HEK293 (cell line): ENCODE measurements around the gene UNC13A.

Experiments used
- CTCF ChIA-PET: fragments of 350-600 bp; formaldehyde crosslinking; extraction: SDS; loops from one replicate; lab custom pipeline; 2021; ENCODE audit warnings: antibody characterized with exemption; lab: Yijun Ruan, JAX
- POLR2A ChIA-PET: fragments of 300-600 bp; formaldehyde crosslinking; extraction: SDS; loops from one replicate; lab custom pipeline; 2020; ENCODE audit warnings: antibody characterized with exemption, inconsistent platforms; lab: Yijun Ruan, JAX
- H3K27ac ChIP-seq: fragments of 200-500 bp; sonication (Bioruptor generic); 2 replicates; pipeline ENCODE4 v1.5.1; 2014; ENCODE audit warnings: low read depth, low read length, control low read depth, inconsistent platforms; ENCODE audit errors: extremely low read depth
- H3K36me3 ChIP-seq, 2 experiments: fragments of 200-500 bp in 1 of 2; sonication (Bioruptor generic) in 1 of 2; 1 replicate in 1 of 2; 2 replicates in 1 of 2; pipeline ENCODE4 v1.5.1; 2014 to 2017; ENCODE audit warnings: inconsistent platforms in 2 of 2, low read length in 2 of 2; ENCODE audit not compliant: control insufficient read depth in 2 of 2, insufficient read depth in 1 of 2
- H3K4me1 ChIP-seq: fragments of 200-500 bp; sonication (Bioruptor generic); 2 replicates; pipeline ENCODE4 v1.5.1; 2014; ENCODE audit warnings: mild to moderate bottlenecking, low read length, inconsistent platforms; ENCODE audit not compliant: control insufficient read depth, insufficient read depth
- H3K4me3 ChIP-seq: 2 replicates; pipeline ENCODE4 v1.5.1; 2011; ENCODE audit warnings: low read depth, mild to moderate bottlenecking, control low read depth, low read length, moderate library complexity
- H3K9me3 ChIP-seq: fragments of 200-500 bp; sonication (Bioruptor generic); 2 replicates; pipeline ENCODE4 v1.5.1; 2014; ENCODE audit warnings: low read depth, low read length, inconsistent platforms; ENCODE audit not compliant: control insufficient read depth, insufficient read depth
- HOXD13 ChIP-seq: sonication (generic); formaldehyde crosslinking; IDR thresholded peaks from 2 replicates; pipeline ENCODE4 v1.8.0; 2022; ENCODE audit warnings: missing genetic modification reagents, borderline replicate concordance
- PRDM4 ChIP-seq: fragments of 450-650 bp; formaldehyde crosslinking; IDR thresholded peaks from 2 replicates; pipeline ENCODE4 v1.5.1; 2017; ENCODE audit warnings: missing biosample characterization, missing genetic modification characterization
- REST ChIP-seq: fragments of 450-650 bp; formaldehyde crosslinking; IDR thresholded peaks from 2 replicates; pipeline ENCODE4 v1.5.1; 2016; ENCODE audit warnings: missing biosample characterization, missing genetic modification characterization
- TCF7L2 ChIP-seq: IDR thresholded peaks from 2 replicates; pipeline ENCODE4 v1.6.1; 2011; ENCODE audit warnings: low read depth, mild to moderate bottlenecking, inconsistent platforms, low read length, moderate library complexity, borderline replicate concordance
- WT1 ChIP-seq: fragments of 450-650 bp; formaldehyde crosslinking; IDR thresholded peaks from 2 replicates; pipeline ENCODE4 v1.5.1; 2016; ENCODE audit warnings: missing biosample characterization, missing genetic modification characterization
- ZBTB17 ChIP-seq: fragments of 450-650 bp; formaldehyde crosslinking; IDR thresholded peaks from 2 replicates; pipeline ENCODE4 v1.5.1; 2016; ENCODE audit warnings: missing biosample characterization, missing genetic modification characterization
- ZBTB26 ChIP-seq: fragments of 450-650 bp; formaldehyde crosslinking; optimal IDR thresholded peaks from 2 replicates; pipeline ENCODE3; 2016; ENCODE audit warnings: missing biosample characterization, mild to moderate bottlenecking, missing genetic modification characterization
- ZBTB44 ChIP-seq: fragments of 450-650 bp; IDR thresholded peaks from 2 replicates; pipeline ENCODE4 v1.5.1; 2018; ENCODE audit warnings: missing biosample characterization, mild to moderate bottlenecking, missing genetic modification characterization
- ZBTB49 ChIP-seq: fragments of 450-650 bp; formaldehyde crosslinking; IDR thresholded peaks from 2 replicates; pipeline ENCODE4 v1.5.1; 2016; ENCODE audit warnings: missing biosample characterization, missing genetic modification characterization, low read depth
- ZNF10 ChIP-seq: fragments of 450-650 bp; formaldehyde crosslinking; IDR thresholded peaks from 2 replicates; pipeline ENCODE4 v1.5.1; 2017; ENCODE audit warnings: missing biosample characterization, missing genetic modification characterization
- ZNF146 ChIP-seq: fragments of 450-650 bp; formaldehyde crosslinking; IDR thresholded peaks from 2 replicates; pipeline ENCODE4 v1.5.1; 2016; ENCODE audit warnings: missing biosample characterization, missing genetic modification characterization
- ZNF23 ChIP-seq: fragments of 450-650 bp; formaldehyde crosslinking; IDR thresholded peaks from 2 replicates; pipeline ENCODE4 v1.5.1; 2016; ENCODE audit warnings: missing biosample characterization, missing genetic modification characterization, borderline replicate concordance
- ZNF366 ChIP-seq: fragments of 450-650 bp; formaldehyde crosslinking; conservative IDR thresholded peaks from 2 replicates; pipeline ENCODE4 v1.5.1; 2016; ENCODE audit warnings: missing biosample characterization, missing genetic modification characterization
- ZNF449 ChIP-seq: fragments of 450-650 bp; formaldehyde crosslinking; IDR thresholded peaks from 2 replicates; pipeline ENCODE4 v1.5.1; 2017; ENCODE audit warnings: missing biosample characterization, mild to moderate bottlenecking, missing genetic modification characterization, moderate library complexity
- ZNF488 ChIP-seq: fragments of 450-650 bp; formaldehyde crosslinking; IDR thresholded peaks from 2 replicates; pipeline ENCODE4 v1.5.1; 2016; ENCODE audit warnings: missing biosample characterization, missing genetic modification characterization
- ZNF544 ChIP-seq: fragments of 450-650 bp; formaldehyde crosslinking; IDR thresholded peaks from 2 replicates; pipeline ENCODE4 v1.5.0; 2017; ENCODE audit warnings: missing biosample characterization, missing genetic modification characterization
- ZNF571 ChIP-seq: fragments of 450-650 bp; formaldehyde crosslinking; IDR thresholded peaks from 2 replicates; pipeline ENCODE4 v1.5.0; 2017; ENCODE audit warnings: missing biosample characterization, missing genetic modification characterization
- ZNF660 ChIP-seq: fragments of 450-650 bp; IDR thresholded peaks from 2 replicates; pipeline ENCODE4 v1.5.1; 2018; ENCODE audit warnings: missing biosample characterization, mild to moderate bottlenecking, missing genetic modification characterization
- ZNF677 ChIP-seq: fragments of 450-650 bp; IDR thresholded peaks from 2 replicates; pipeline ENCODE4 v1.5.0; 2018; ENCODE audit warnings: missing biosample characterization, mild to moderate bottlenecking, missing genetic modification characterization, moderate library complexity
- ZNF76 ChIP-seq: fragments of 450-650 bp; formaldehyde crosslinking; IDR thresholded peaks from 2 replicates; pipeline ENCODE4; 2016; ENCODE audit warnings: low read depth, missing biosample characterization, missing genetic modification characterization, borderline replicate concordance

The UNC13A gene

GRCh38 chr19:17633700-17634099, 54.5 kb downstream of the UNC13A start (continued):
- TF ChIP-seq REST (tag by site-specific recombination) = no peak

GRCh38 chr19:17632577-17632976, 55.6 kb downstream of the UNC13A start:
- no peaks in the 10 kb centered on the region for H3K36me3 ChIP-seq
- CTCF ChIA-PET = no interaction called here

More at GRCh38 chr19:17632577-17632976, 55.6 kb downstream of the UNC13A start:
- POLR2A ChIA-PET = no interaction called here
- no peak for TF ChIP-seq ZBTB44 (tag by site-specific recombination)
- TF ChIP-seq ZBTB26 (tag by site-specific recombination) = no peak
- TF ChIP-seq ZNF146 (tag by site-specific recombination) = no peak
- TF ChIP-seq ZBTB49 (tag by site-specific recombination) = no peak
- TF ChIP-seq ZNF366 (tag by site-specific recombination) = no peak
- TF ChIP-seq ZNF449 (tag by site-specific recombination) = no peak
- no peak for TF ChIP-seq ZBTB17 (tag by site-specific recombination)
- TF ChIP-seq PRDM4 (tag by site-specific recombination) = no peak
- TF ChIP-seq ZNF23 = no peak
- TF ChIP-seq ZNF544 (tag by site-specific recombination) = no peak
- no peak for TF ChIP-seq HOXD13 (CRISPR knock-in tag)
- TF ChIP-seq ZNF571 (tag by site-specific recombination) = no peak
- no peak for TF ChIP-seq WT1 (tag by site-specific recombination)
- TF ChIP-seq ZNF660 (tag by site-specific recombination) = no peak
- no peak for TF ChIP-seq ZNF488 (tag by site-specific recombination)
- no peak for TF ChIP-seq ZNF677
- TF ChIP-seq ZNF76 (tag by site-specific recombination) = no peak
- no peak for TF ChIP-seq TCF7L2
- TF ChIP-seq ZNF10 (tag by site-specific recombination) = no peak
- TF ChIP-seq, all 188 proteins: peak for 0
- no peaks in the 10 kb centered on the region for H3K4me1 ChIP-seq
- no peak overlapping the region for H3K4me3 ChIP-seq
- no peak overlapping the region for H3K27ac ChIP-seq
- H3K9me3 ChIP-seq = no peaks in the 10 kb centered on the region
